ENCODE measurements around the gene SP6. TPM values are rescaled to one million over a fixed set of nuclear protein-coding genes. Genes with fewer than 3 reads are reported as not detected.

The SP6 gene
- total RNA-seq, 4 donors from 2014 or later: 1.1 to 6.4 (median 3.8) TPM

DNA sequence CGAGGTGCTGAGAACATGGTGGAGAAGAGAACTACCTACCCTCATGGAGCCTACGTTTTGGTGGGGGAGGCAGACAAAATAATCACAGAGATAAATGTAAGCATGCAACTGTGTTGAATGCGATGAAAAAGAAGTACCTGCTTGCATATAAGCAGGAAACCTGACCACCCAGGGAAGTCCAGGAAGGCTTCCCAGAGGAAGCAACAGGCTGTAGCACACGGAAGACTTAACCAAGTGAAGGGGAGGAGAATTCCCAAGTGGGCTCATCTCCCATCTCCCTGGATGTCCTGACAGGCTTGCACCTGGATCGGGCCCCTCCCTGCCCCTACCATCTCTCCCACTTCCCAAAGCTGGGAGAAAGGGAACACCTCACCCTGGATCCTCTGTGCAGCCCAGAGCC, 11.9 kb downstream of the SP6 start:
- Histone ChIP-seq H3K27me3 (no peaks in the 10 kb centered on the region), H3K27ac (no peak overlapping the region), H3K9me3 (no peaks in the 10 kb centered on the region), H3K36me3 (peaks cover 0 to 35% (median 0%) of the 10 kb centered on the region in 3 donors), H3K4me1 (peaks cover 19 to 55% (median 24%) of the 10 kb centered on the region in 3 donors), H3K4me3 (no peak overlapping the region)
- WGBS, 2 donors: 85 to 89% methylated on average over 5 of the region's 5 CpGs
- no peak for DNase-seq
- intact Hi-C loops (cut with DNase I): no loop called here
- TF ChIP-seq, protein P1, sequence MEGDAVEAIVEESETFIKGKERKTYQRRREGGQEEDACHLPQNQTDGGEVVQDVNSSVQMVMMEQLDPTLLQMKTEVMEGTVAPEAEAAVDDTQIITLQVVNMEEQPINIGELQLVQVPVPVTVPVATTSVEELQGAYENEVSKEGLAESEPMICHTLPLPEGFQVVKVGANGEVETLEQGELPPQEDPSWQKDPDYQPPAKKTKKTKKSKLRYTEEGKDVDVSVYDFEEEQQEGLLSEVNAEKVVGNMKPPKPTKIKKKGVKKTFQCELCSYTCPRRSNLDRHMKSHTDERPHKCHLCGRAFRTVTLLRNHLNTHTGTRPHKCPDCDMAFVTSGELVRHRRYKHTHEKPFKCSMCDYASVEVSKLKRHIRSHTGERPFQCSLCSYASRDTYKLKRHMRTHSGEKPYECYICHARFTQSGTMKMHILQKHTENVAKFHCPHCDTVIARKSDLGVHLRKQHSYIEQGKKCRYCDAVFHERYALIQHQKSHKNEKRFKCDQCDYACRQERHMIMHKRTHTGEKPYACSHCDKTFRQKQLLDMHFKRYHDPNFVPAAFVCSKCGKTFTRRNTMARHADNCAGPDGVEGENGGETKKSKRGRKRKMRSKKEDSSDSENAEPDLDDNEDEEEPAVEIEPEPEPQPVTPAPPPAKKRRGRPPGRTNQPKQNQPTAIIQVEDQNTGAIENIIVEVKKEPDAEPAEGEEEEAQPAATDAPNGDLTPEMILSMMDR (IDR thresholded peaks at IDR 0.05): no peak
- no peak for TF ChIP-seq POLR2A (IDR thresholded peaks at IDR 0.05)

DNA sequence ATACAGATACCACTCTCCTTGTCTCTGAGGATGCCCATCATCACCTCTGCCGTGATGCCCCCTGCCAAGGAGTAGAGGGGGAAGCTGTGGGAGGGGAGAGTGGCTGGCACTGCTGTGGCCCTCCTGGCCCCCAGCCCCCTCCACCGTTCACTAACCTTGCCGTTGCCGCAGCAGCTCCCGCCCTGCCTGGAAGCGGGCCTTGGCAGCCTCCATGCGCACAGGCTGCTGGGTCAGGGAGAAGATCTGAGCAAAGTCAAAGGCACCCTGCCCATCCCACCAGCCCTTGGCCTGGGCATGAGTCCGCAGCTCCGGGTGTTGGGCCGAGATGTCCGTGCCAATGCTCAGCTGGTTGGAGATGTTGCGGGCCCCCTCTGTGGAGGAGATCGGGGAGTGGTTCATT, 12.3 kb downstream of the SP6 start:
- intact Hi-C loops (cut with DNase I): no loop called here
- Histone ChIP-seq H3K27ac (no peak overlapping the region), H3K36me3 (peaks cover 0 to 35% (median 0%) of the 10 kb centered on the region in 3 donors), H3K4me1 (peaks cover 17 to 51% (median 24%) of the 10 kb centered on the region in 3 donors), H3K27me3 (no peaks in the 10 kb centered on the region), H3K4me3 (no peak overlapping the region), H3K9me3 (no peaks in the 10 kb centered on the region)
- TF ChIP-seq, protein P1 (IDR thresholded peaks at IDR 0.05): no peak
- no peak for TF ChIP-seq POLR2A (IDR thresholded peaks at IDR 0.05)
- 90 to 100% methylated on average over 1 to 2 of the region's 13 CpGs for WGBS, 2 donors
- no peak for DNase-seq

DNA sequence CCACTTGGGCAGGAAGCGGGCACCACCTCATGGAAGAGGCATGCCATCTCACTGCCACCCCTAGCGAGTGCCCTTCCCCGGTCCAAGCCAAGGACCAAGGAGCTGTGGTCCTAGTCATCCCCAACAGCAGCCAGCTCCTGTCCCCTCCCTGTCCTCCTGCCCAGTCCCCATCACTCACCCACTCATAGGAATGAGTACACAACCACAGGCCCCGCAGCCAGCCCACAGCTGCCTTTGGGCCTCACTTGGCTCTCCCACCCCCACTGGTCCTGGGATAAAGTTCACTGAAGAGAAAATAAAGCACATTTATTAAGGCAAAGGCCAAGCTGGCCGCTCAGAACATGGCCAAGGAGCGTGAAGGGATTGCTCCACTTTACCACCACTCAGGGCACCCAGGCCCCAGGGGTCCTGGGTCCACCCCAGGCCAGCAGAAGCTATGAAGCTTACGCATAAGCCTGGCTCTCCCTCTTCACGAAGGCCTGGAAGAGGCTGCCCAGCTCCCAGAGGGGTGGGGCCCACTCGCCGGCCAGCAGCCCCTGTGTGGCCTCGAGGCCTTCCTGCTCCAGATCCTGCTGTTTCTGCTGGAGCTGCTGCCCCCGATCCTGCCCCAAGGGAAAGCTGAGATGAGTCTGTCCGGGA, 13.4 kb downstream of the SP6 start:
- Histone ChIP-seq H3K27ac (peak overlapping the region in 1 of 4 donors; percentile 19), H3K27me3 (no peaks in the 10 kb centered on the region), H3K9me3 (no peaks in the 10 kb centered on the region), H3K4me3 (no peak overlapping the region), H3K36me3 (peaks cover 0 to 35% (median 0%) of the 10 kb centered on the region in 3 donors), H3K4me1 (peaks cover 9 to 40% (median 18%) of the 10 kb centered on the region in 3 donors)
- WGBS, 2 donors: 87 to 100% methylated on average over 3 to 6 of the region's 13 CpGs
- TF ChIP-seq, protein P1 (IDR thresholded peaks at IDR 0.05): no peak
- no peak for TF ChIP-seq POLR2A (IDR thresholded peaks at IDR 0.05)
- DNase-seq: no peak
- intact Hi-C loops (cut with DNase I): no loop called here

DNA sequence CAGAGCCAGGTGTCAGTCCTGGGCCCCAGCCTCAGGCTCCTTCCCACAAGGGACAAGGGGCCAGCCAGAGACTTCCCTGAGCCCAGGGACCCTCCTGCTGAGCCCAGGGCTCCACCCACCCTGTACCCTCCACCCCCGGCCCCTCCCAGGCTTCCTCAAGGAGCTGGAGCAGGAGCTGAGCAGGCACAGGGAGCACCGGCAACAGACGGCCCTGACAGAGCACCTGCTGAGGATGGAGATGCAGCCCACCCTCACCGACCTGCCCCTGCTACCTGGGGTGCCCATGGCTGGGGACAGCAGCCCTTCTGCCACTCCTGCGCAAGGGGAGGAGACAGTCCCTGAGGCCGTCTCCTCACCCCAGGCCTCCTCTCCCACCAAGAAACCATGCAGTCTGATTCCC, 14.4 kb downstream of the SP6 start:
- 50% methylated on average over 1 of the region's 6 CpGs; no CpG with 5 or more reads in 1 of the 2 donors for WGBS, 2 donors

DNA sequence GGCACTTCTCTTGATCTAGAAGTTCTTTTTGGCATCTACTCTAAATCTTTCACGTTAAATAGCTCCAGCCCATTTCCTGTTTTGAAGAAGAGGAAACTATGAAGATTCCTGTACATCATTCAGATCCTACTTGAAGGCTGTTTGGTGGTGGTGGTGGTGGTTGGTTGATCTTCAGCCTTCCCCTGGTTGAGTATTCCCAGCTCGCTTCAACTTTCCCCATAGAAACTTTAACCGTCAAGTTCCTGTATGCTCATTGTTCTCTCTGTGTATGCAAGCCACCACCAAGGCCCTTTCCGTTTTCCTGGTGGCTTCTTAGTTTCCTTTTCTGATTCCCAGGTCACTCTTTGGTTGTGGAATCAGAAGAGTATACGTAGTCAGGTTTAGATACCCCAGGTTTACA, 16.2 kb downstream of the SP6 start:
- DNase-seq: no peak
- intact Hi-C loops (cut with DNase I): no loop called here

More for the DNA sequence above, 14.4 kb downstream of the SP6 start:
- DNase-seq: no peak
- no peak overlapping the region for H3K27ac ChIP-seq
- peaks cover 0 to 35% (median 0%) of the 10 kb centered on the region in 3 donors for H3K36me3 ChIP-seq
- TF ChIP-seq POLR2A (IDR thresholded peaks at IDR 0.05): no peak
- TF ChIP-seq, protein P1 (IDR thresholded peaks at IDR 0.05): no peak
- intact Hi-C loops (cut with DNase I): no loop called here
- no peaks in the 10 kb centered on the region for H3K27me3 ChIP-seq
- peaks cover 9 to 38% (median 20%) of the 10 kb centered on the region in 3 donors for H3K4me1 ChIP-seq
- no peak overlapping the region for H3K4me3 ChIP-seq
- H3K9me3 ChIP-seq: no peaks in the 10 kb centered on the region

More for the DNA sequence above, 16.2 kb downstream of the SP6 start:
- H3K36me3 ChIP-seq: peaks cover 0 to 35% (median 0%) of the 10 kb centered on the region in 3 donors
- H3K9me3 ChIP-seq: no peaks in the 10 kb centered on the region
- H3K27me3 ChIP-seq: no peaks in the 10 kb centered on the region
- 56 to 66% methylated on average over 5 of the region's 5 CpGs for WGBS, 2 donors
- peaks cover 7 to 37% (median 20%) of the 10 kb centered on the region in 3 donors for H3K4me1 ChIP-seq
- no peak overlapping the region for H3K4me3 ChIP-seq
- H3K27ac ChIP-seq: peak overlapping the region in 1 of 4 donors; percentile 27
- TF ChIP-seq, protein P1 (IDR thresholded peaks at IDR 0.05): no peak
- TF ChIP-seq POLR2A (IDR thresholded peaks at IDR 0.05): no peak
